Measurements from ENCODE around the gene JARID2. TPM values are rescaled to one million over a fixed set of nuclear protein-coding genes. Genes with fewer than 3 reads are reported as not detected.

The JARID2 gene
- total and polyA plus RNA-seq, 3 donors from 2014 or later, result 36.1 to 60.8 (median 53.7) TPM

DNA sequence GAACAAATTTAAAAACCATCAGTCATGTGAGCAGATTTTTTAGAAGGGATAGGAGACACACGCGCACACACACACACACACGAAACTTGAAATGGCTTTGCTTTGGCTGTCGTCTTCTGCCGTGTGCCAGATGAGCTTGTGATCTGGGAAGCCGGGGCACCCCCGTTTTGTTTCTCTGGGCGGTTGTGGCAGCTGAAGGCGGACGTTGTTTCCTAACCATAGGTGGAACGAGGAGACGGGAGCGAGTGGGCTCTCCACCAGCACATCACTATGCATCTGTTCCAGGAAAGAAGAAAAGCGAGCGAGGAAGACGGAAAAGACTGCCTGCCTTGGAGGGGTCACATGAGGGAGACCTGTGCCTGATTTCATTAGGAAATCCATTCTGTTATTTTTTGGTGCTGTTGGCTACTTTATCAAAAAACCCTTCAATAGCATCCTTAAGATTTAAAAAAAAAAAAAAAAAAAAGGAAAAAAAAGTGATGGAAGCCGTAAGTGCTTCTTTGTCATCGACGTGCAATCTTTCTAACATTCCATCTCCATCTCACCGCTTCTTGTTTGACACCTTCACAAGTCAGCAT lies 274.8 kb downstream of the JARID2 start:
- Histone ChIP-seq H3K27me3 (no peaks in the 10 kb centered on the region), H3K9me3 (no peaks in the 10 kb centered on the region), H3K27ac (no peak overlapping the region), H3K4me1 (peaks cover 6% of the 10 kb centered on the region), H3K36me3 (ENCODE audit: low read depth, missing control alignments) (no peaks in the 10 kb centered on the region), H3K4me3 (no peak overlapping the region)
- TF ChIP-seq CTCF (IDR thresholded peaks at IDR 0.05), result no peak
- no peak for TF ChIP-seq POLR2A (IDR thresholded peaks at IDR 0.05)
- no peak for DNase-seq
- intact Hi-C loops (cut with DNase I; ENCODE audit: low total_unique reads), result no loop called here
- 95% methylated on average over 20 of the region's 20 CpGs for WGBS, 2 donors

- 64% methylated on average over 6 of the region's 6 CpGs for WGBS, 2 donors
- Histone ChIP-seq H3K36me3 (ENCODE audit: low read depth, missing control alignments) (no peaks in the 10 kb centered on the region), H3K4me3 (no peak overlapping the region), H3K9me3 (no peaks in the 10 kb centered on the region), H3K4me1 (no peaks in the 10 kb centered on the region), H3K27me3 (no peaks in the 10 kb centered on the region), H3K27ac (peak overlapping the region in 1 of 2 donors; percentile 33)
- DNase-seq, result peak; percentile 22
- TF ChIP-seq POLR2A (IDR thresholded peaks at IDR 0.05) (no peak), CTCF (IDR thresholded peaks at IDR 0.05) (no peak)
- intact Hi-C loops (cut with DNase I; ENCODE audit: low total_unique reads), result no loop called here
Observed at GRCh38 chr6:15521582-15521981, 275.7 kb downstream of the JARID2 start.

- intact Hi-C loops (cut with DNase I; ENCODE audit: low total_unique reads), result no loop called here
- no peaks in the 10 kb centered on the region for H3K36me3 ChIP-seq (ENCODE audit: low read depth, missing control alignments)
Observed at GRCh38 chr6:15522026-15522425, 276.2 kb downstream of the JARID2 start.

DNA sequence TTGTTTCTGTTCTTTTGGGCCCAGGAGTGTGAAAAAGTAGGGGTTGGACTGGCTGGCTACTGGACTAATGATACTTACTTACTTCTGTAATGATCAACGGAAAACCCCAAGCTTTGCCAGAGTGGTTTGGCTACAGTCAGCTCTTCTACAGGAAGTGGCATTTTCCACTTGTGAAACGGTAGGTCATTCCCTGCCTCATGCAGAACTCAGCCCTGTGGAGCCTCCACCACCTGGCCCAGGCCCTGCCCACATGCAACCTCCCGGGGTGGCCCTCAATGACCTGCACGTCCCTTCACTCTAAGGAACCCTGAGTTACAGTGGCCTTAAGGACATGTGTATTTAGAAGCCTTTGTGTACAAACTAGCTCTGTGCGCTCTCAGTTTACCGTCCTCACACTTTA lies 276.6 kb downstream of the JARID2 start:
- Histone ChIP-seq H3K9me3 (no peaks in the 10 kb centered on the region), H3K27me3 (no peaks in the 10 kb centered on the region), H3K36me3 (ENCODE audit: low read depth, missing control alignments) (no peaks in the 10 kb centered on the region), H3K4me3 (no peak overlapping the region), H3K4me1 (no peaks in the 10 kb centered on the region), H3K27ac (no peak overlapping the region)
- intact Hi-C loops (cut with DNase I; ENCODE audit: low total_unique reads), result no loop called here
- peak; percentile 13 for DNase-seq
- 86 to 91% methylated on average over 6 of the region's 6 CpGs for WGBS, 2 donors
- TF ChIP-seq POLR2A (IDR thresholded peaks at IDR 0.05) (no peak), CTCF (IDR thresholded peaks at IDR 0.05) (no peak)

More at GRCh38 chr6:15522026-15522425, 276.2 kb downstream of the JARID2 start:
- Histone ChIP-seq H3K9me3 (no peaks in the 10 kb centered on the region), H3K27me3 (no peaks in the 10 kb centered on the region), H3K4me3 (no peak overlapping the region), H3K4me1 (no peaks in the 10 kb centered on the region), H3K27ac (peak overlapping the region in 1 of 2 donors; percentile 33)
- DNase-seq, result peak; percentile 7
- TF ChIP-seq POLR2A (IDR thresholded peaks at IDR 0.05) (no peak), CTCF (IDR thresholded peaks at IDR 0.05) (no peak)
- WGBS, 2 donors, result 90 to 92% methylated on average over 7 to 9 of the region's 9 CpGs

Data from testis (tissue), 3 donors.